Sigmoid colon (tissue), 3 donors: ENCODE measurements around the gene TRIO.

Source experiments
- POLR2A ChIP-seq, 2 donors: fragments of 450-650 bp; IDR thresholded peaks; one replicate each; pipeline ENCODE4 v1.6.1; 2016; ENCODE audit warnings: antibody characterized with exemption in 2 of 2, mild to moderate bottlenecking in 2 of 2, moderate library complexity in 2 of 2
- TF ChIP-seq, protein P1 (sequence below), 4 experiments: fragments of 450-650 bp in 3 of 4; fragments of 200-600 bp in 1 of 4; IDR thresholded peaks; one replicate each; pipeline ENCODE4 v1.5.1; 2016 to 2019; ENCODE audit warnings: antibody characterized with exemption in 4 of 4, mild to moderate bottlenecking in 3 of 4, moderate library complexity in 2 of 4

DNA sequence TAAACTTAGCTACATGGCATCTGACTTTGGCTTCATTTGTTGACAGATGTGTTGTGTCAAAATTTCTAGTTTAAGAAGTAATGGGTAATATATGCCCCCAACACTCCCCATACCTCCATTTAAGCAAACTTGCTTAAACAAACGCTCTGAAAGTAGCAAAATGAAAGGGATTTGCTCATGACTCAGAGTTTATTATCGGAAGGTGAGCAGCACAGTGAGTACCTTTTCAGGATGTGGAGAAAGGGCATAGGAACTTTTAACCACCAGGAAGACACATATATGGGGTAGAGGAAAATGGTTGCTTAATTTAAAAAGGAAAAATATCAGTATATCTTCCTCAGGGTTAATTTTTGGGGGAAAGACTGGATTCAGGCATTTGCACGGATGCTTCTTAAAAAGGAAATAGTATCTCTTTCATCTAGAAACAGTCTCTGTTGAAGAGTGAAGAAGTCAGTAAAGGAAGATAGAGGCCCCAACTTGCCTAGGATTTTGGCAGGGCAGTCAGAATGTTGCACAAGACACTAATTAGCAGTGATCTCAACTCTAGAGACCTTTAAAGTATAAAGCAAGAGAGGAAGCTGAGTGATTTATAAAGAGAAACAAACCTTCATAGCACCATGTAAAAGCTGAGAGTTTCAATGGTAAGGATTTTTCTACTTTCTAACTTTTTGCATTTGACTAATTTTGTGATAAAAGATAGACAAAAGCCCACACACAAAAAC lies 155.1 kb downstream of the TRIO start:
- TF ChIP-seq, protein P1, sequence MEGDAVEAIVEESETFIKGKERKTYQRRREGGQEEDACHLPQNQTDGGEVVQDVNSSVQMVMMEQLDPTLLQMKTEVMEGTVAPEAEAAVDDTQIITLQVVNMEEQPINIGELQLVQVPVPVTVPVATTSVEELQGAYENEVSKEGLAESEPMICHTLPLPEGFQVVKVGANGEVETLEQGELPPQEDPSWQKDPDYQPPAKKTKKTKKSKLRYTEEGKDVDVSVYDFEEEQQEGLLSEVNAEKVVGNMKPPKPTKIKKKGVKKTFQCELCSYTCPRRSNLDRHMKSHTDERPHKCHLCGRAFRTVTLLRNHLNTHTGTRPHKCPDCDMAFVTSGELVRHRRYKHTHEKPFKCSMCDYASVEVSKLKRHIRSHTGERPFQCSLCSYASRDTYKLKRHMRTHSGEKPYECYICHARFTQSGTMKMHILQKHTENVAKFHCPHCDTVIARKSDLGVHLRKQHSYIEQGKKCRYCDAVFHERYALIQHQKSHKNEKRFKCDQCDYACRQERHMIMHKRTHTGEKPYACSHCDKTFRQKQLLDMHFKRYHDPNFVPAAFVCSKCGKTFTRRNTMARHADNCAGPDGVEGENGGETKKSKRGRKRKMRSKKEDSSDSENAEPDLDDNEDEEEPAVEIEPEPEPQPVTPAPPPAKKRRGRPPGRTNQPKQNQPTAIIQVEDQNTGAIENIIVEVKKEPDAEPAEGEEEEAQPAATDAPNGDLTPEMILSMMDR (IDR thresholded peaks at IDR 0.05) = no peak
- no peak for TF ChIP-seq POLR2A (IDR thresholded peaks at IDR 0.05)
